ENCODE results near the gene DGKG.
A peak's percentile ranks its signal among the peaks of the same experiment; 100 is the strongest.

The DGKG gene

DNA sequence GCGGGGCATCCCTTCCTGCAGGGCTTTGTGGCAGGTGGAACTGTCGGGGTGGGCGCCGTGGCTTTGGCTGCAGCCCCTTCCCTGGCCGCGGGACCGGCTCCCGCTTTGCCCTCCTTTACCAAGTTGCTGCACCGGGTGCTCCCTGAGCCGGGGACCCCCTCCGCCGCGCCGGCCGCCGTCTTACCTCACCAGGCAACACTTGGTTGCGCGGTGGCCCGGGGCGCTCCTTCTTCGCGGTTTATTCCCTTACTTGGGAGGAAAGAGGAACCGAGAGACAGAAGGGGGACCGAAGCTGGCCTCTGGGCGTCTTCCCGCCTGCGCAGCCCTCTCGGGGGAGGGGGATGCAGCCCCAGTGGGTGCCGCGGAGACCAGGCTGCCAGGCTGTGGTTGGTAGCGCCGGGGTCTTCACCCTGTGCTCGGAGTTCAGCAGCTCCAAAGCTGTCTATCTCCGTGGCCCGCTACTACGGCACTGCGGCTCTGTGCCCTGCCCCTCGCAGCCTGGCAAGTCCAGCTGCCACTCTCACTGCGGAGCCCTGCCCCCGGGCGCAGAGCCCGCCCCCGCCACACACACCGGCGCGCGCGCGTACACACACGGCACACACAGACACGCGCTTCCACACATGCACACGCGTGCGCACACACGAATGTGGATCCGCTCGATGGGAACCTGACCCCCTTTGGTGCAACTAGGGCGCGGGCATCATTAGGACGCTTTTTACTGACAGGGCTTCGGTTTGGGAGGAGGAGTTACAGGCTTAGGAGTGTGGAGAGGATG, at the start of gene DGKG:
Gene DGKG (minus strand): TSS at position 473 of the 775 bp plus-strand sequence. CDS start 41,775 bp downstream, outside the sequence.
- peak; percentile 36 for DNase-seq

DNA sequence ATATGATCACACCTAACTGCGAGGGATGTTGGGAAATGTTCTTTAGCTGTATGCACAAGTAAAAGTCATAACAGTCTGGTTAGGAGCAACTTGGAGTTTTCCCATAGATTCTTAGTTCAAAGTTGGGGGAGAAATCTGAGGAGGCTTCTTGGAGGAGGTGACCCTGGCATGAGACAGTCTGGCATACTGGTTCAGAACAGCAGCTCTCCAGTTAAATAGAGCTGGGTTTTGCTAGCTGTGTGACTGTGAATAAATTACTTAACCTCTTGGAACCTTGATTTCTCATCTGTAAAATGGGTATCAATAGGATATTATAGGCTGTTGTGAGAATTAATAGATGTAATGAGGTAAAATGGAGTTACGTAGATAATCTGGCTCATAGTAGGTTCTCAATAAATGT, 49.1 kb upstream of the DGKG start:
- DNase-seq, result no peak

DNA sequence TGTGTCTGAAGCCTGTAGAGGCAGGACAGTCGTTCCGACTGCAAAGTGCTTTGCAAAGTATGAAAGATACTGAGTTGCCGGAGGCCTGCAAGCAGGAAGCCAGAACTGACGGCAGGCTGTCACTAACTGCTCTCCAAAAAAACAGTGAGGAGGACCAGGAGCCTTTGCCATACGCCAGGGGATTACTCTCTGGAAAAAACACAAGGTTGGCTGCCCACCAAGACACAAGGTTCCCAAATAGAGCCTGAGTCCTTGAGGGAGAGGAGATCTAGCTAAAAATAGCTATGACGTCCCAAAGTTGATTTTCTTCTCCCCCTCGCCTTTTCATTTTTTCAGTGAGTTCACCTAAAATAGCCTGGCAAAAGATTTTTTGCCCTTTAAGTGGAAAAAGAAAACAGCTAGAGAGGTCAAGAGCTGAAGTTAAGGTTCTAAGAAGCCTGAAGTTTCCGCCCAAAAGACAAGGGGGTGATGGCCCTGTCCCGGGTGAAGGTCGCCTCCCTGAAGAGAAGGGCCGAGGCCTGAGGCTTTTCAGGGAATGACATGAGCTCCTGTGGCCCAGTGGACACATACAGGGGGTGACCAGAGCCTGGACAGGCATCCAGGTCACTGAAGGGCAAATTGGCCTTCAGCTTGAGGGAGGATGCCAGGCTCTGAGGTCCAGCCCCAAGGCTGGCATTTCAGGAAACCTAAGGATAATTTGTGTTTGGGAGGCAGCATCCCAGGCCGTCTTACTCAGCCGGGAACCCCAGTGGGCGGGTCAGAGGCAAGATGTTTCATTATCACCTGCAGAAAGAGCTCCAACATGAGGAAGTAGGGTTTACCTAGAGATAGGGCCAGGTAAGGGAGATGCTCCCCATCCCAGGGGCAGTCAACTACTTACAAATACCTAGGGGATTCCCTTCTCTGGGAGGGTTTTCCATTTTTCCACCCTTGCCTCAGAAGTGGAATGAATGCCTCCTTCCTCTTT, 44.9 kb upstream of the DGKG start:
- DNase-seq, result no peak

DNA sequence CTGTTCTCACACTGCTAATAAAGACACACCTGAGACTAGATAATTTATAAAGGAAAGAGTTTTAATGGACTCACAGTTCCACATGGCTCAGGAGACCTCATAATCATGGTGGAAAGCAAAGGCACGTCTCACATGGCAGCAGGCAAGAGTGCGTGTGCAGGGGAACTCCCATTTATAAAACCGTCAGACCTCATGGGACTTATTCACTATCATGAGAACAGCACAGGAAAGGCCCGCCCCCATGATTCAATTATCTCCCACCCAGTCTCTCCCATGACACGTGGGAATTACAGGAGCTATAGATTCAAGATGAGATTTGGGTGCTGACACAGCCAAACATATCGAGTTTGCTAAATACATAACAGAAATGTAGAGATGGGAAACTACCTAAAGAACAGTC, 39.5 kb upstream of the DGKG start:
- no peak for DNase-seq

DNA sequence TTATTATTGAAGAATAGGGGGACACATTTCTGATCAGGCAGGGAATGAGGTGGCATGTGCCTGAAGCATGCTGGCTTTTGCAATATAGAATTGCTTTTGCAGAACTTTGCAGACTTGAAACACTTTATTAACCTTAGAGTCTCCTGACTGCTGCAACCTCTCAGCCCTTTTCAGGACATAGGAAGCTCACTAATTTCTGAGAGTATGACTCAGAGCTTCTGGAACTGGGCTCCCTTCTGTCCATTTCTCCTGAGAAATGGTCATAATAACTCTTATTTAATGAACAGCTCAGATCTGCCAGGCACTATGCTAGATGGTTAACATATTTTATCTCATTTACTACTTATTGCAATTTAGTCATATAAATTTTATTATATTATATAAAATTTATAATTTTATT, 38.6 kb upstream of the DGKG start:
- no peak for DNase-seq

DNA sequence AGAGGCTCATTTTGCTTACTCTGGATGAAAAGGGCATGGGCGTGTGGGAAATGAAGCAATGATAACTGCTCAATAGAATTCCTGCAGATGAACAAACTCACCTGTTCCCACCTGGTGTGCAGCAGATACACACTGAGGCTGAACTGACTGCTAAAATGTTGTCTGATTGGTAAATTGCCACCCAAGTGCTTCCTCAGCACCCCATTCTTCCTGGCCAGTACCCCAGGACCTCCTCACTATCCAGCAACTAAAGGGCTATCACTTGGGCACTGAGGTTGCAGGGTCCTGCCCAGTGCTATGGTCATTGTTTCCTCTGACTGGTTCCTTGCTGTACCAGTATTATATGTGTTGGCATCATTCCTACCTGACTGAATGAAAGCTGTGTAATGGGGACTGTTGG, 38.0 kb upstream of the DGKG start:
- no peak for DNase-seq

DNA sequence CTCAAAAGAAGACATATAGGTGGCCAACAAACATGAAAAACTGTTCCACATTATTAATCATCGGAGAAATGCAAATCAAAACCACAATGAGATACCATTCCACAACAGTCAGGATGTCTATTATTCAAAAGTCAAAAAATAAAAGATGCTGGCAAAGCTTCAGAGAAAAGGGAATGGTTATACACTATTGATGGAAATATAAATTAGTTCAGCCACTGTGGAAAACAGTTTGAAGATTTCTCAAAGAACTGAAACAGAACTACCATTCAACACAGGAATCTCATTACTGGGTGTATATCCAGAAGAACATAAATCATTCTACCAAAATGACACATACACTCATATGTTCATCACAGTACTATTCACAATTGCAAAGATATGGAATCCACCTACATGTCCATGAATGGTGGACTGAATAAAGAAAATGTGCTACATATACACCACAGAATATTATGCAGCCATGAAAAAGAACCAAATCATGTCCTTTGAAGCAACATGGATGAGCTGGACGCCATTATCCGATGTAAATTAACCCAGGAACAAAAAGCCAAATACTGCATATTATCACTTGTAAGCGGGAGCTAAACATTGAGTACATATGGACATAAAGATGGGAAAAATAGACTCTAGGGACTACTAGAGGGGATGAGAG, 32.7 kb upstream of the DGKG start:
- no peak for DNase-seq

DNA sequence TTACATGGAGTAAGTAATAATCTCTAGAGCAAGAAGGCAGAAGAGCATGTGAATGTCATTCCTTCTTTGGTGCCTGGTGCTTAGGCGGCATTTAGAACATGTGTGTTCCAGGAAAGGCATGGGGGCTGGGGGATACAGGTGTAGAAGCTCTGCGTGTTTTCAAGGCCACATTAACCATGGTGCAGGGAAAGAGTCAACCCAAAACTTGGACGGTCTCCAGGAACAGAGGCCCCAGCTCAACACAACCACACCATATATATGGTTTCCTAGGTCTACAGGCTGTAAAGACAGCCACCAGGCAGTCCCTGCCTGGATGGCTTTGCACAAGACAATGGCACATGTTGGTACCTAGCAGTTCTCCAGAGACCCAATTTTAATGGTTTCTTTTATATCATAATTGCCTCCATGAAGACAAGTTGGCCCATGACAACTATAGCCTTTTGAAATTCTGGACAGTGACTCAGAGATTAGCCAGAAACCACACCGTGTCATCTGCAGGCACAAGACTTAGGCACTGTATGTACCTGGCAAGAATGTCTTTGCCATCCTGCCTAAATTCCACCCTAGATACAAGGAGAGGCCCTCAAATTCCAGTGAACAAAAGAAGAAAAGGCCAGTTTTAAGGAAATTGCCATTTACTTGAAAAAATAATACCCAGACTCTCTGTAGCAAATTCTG, 25.0 kb upstream of the DGKG start:
- no peak for DNase-seq

DNA sequence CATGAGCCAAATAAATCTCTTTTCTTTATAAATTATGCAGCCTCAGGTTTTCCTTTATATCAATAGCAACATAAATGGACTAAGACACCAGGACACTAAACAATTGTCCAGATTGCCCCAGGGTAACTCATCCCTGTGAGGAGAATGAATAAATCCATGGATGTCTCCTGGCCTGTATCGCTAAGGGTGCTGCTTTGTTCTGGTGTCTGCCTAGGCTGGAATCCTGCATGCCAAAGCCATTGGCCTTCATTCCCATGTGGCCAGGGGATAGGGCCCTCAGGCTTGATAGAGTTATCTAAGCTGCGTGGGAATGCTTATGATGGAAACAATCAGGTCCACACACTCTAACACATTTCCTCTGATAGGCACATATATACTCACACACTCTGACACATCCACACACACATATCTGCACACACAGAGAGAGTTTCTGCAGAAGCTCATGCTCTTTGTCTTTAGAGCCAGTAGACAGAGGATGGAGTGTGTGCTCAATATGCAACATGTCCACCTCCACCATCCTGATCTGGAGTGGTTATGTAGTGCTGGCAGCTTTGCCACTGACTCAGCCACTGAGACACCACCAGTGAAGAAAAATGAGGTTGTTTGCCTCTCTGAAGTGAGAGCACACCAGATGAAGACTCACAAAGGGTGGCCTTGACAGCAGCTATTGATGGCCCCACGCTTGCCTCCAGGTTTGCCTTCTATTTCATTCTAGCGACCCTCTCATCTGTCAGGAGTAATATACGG, 24.0 kb upstream of the DGKG start:
- DNase-seq, result no peak

DNA sequence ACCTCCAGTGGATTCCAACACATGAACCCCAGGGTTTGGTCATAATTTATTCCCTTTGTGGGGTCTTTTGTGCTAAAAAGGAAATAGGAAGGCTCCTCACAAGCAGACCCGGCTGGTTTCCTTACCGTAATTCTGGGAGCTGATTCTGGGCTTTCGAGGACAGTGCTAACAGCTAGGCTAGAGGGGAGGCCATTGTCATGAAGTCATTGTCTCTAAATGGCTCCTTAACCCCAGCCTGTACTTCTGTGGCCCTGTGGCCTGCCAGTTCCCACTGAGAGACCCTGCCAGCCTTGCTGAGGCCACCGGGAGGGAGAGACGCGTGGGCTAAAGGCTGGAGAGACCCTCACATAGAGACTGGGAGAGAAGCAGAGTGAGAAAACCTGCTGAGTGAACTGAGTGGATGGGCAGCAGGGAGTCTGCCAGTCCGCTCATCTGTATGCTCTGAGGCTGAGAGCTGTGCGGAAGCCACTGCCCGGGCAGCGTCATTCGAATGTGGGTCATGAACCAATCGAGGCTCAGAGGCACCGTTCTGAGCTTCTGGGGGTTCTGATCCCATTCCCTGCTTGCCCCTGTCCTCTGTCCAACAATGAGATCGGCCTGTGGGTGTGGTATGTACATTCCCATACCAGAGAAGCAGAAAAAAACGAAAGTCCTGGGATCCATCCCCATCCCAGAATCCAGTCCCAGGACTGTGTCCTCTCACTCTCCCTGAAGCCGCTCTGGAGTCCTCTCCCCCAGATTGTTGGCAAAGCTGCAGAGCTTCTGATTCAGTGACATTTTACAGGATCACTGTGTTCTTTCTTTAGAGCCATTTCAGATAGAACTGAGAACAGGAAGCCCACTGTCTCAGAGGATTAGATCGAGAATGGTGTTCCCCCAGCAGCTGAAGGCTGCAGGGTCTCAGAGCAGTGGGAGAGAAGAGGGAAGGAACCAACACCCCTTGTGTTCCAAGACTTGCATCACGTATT, 21.3 kb upstream of the DGKG start:
- no peak for DNase-seq

DNA sequence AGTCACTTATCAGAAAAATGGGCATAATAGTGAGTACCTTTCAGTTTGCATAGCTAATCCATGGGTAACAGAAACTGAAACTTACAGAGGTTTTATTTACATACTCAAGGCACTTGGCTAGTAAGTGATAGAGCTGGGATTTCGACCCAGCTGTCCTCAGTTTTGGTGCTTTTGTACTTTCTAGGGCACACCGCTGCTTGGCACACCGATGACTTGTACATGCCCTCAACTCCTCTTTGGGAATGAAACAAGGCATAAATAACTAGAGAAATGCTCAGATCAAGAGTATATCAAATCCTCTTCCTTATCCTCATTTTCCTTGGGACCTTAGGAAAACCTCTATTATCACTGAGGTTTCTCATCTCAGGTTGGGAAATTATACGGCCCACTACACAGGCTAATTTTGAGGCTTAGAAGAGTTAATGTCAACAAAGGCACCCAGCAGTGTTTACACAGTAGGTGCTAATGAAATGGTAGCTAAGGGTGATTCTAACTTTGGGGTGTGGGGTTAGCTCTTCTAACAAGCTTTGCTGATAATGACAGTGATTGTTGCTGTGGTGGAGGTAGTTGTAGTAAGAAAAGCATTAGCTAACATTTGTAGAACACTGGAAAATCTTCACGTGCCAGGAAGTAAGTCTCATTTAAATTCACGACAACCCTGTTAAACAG, 20.3 kb upstream of the DGKG start:
- DNase-seq, result no peak

DNA sequence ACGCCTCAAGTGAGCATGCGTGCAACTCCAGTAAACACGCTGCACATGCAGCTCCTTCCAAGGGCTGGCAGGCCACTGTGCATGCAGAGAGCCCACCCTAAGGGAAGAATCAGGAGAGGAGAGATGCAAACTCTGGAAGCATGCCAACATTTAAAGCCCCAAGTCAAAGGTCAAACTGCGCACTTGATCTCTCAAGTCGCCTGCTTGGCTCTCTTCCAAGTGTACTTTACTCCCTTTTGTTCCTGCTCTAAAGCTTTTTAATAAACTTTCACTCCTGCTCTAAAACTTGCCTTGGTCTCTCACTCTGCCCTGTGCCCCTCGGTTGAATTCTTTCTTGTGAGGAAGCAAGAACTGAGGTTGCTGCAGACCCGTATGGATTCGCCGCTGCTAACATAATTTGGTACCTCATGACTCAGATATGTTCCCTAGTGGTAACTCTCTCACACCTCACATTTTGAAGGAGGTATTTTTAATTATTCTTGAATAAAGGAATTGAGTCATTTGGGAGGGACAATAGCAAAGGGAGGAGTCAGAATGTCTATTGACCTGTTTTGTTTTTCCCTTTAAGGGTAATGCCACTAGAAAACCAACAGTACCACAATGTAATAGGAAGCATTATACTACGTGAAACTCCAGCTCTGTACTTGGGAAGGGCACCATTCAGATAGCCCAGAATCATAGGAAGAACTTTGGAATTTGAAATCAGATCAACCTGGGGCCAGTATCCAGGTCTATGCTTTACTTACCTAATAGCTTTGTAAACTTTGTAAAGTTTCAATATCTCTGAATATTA, 19.6 kb upstream of the DGKG start:
- DNase-seq, result no peak

DNA sequence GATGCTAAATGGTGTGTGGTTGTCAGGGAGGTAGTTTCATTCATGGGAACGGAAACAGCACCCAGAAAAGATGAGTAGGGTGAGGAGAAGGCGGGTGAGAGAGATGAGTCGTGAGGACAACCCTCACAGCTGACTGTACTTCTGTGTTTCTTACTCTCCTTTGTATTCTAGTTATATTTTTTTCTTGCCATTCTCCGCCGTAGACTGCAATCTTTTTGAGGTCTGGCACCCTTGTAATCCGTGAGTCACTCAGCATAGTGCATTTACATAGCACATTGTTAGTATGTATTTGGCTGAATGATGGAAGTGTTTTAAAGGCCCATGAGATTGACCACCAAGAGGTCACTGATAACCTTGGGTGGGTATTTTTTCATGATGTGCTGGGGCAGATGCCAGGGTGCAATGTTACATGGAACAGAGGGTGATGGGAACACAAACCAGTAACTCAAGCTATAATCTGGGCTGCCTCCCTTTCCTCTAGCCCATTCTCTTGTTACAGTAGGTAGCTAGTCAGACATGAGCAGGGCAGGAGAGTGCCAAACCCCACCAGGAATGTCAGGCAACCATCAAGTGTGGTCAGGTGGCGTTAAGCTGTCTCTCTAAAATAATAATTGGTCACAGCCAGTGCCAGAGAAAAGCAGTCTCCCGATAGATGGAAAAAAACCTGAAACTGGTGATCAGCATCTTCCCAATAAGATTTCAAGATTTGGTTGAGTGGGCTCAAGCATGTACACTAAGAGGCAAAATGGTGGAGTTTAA, 18.8 kb upstream of the DGKG start:
- no peak for DNase-seq

DNA sequence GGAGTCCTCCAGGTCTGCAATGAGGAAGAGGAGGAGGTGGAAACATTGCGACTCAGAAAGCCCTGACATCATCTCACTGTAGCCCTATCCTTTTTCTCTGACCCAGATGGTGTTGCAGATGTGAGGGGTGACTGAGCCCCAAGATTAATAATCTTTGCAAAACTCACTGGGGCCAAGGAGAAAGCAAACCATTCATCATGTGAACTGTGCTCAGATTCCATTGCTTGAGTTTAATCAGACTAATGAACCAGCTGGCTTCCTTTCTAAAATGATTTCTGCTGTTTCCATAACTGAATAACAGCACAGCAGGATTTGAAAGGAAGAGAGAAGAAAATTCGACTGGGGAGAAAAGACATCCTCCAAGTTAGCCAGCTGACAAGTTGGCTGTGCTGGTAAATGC, 13.4 kb upstream of the DGKG start:
- DNase-seq, result no peak

DNA sequence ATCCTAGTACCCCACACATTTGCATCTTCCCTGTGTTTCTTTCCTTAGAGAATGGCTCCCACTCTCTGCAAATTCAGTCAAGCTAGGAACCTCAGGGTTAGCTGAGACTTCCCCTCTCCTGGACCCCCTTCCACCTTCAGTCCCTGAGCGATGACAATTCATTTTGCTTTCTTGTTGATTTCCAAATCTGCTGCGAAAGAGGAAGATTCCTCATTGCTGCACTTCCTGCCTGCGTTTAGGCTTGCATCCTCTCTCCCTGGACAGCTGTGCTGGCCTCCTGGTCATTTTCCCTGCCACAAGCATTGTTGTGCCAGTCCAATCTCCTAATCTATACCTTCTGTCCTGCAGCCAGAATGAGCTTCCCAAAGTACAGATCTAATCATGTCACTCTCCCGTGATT, 12.3 kb upstream of the DGKG start:
- no peak for DNase-seq

DNA sequence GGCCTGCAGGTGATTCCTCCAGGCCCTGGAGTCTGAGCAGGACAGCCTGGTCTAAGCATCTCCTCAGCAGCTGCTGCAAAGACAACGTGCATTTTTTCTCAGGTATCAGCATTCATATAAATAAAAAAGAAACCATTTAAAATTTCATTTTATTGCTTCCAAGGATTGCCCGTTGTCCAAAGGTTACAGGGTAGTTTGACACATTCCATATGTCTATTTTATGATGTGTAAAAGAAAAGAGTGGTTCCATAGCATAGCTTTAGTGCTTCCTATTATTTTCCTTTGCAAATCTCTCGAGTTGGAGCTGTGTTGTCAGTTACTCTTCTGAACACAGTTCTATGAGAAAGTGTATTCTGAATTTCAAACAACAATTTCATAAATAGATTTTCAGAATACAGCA, 7.2 kb upstream of the DGKG start:
- DNase-seq, result no peak

DNA sequence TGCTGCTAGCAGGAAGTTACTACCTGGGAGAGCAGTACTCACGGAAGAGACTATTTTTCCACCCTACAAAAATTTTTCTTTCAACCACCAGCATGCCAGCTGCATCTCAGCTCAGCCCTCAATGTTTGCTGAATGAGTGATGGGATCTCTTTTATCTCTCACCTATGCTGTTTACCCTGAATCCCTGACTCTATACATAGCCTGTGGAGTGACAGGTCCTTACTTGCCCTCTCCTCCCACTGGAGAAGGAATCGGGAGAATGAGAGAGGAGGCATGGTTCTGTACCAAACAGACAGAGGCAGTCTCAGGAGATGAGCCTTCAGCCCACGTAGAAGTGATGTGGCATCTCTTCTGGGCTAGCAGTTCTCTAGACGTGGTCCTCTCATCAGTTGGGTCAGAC, 6.7 kb upstream of the DGKG start:
- no peak for DNase-seq

DNA sequence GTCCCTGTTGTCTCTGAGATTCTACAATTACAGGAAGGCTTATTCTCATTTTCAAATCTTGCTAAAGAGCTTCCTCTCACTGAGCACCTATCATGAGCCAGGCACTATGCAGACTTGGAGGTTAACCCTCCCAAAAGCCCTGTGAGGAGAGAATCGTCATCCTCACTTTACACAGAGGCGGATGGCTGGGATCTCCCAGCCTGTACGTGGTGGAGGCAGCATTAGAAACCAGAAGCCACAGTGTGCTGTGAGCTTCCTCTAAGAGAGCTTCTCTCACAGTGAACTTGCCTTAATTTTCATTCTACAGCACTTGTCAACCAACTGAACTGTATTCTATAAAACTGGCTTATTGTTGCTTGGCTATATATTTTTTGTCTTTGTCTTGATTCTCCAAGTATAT, 6.1 kb upstream of the DGKG start:
- DNase-seq, result no peak

DNA sequence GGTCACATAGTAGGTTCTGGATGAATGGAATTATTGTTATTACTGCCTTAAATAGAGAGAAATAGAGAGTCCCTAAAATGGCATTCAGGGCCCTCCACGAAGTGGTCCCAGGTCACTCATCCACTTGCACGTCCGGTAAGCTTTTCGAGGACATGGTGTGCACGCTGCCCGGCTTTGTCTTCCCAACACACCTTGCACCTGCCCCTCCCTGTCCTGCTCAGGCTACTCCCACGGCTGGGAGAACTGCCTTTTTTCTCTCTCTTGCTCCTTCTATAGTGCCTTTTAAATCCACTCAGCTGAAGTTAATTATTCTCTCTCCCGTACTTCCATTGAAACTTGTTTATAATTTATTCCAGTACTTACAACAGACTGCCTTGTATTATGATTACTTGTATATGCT, 5.6 kb upstream of the DGKG start:
- DNase-seq, result no peak

Data from activated CD4-positive, CD25-positive, alpha-beta regulatory T cell treated with anti-CD3 and anti-CD28 coated beads, Interleukin-2, amount 50 U/mL, for 72 hours (primary cell).